Activated T-cell treated with anti-CD3 and anti-CD28 coated beads, Interleukin-2, amount 50 U/mL, for 4 hours (primary cell): ENCODE data around the gene CHN1. TPM values are rescaled to one million over a fixed set of nuclear protein-coding genes. Genes with fewer than 3 reads are reported as not detected.

Experiments used
- ATAC-seq, 2 donors: fragments of 200-7000 bp; cut with Tn5 transposase; one replicate each; pipeline ENCODE4 v1.10.0; 2021
- DNase-seq: peaks from one replicate; pipeline ENCODE4 v3.0.0-alpha.2; 2020
- H3K27me3 Mint-ChIP-seq: one replicate; pipeline ENCODE4 v1.8.0; 2021; ENCODE audit warnings: low read depth, mixed read lengths
- H3K36me3 Mint-ChIP-seq: one replicate; pipeline ENCODE4 v1.8.0; 2022; ENCODE audit warnings: mixed read lengths; ENCODE audit not compliant: insufficient read depth
- H3K4me1 Mint-ChIP-seq: one replicate; pipeline ENCODE4 v1.8.0; 2021; ENCODE audit warnings: low read depth, mixed read lengths
- H3K4me3 Mint-ChIP-seq: one replicate; pipeline ENCODE4 v1.8.0; 2021; ENCODE audit warnings: mild to moderate bottlenecking, moderate library complexity, mixed read lengths
- H3K9me3 Mint-ChIP-seq: one replicate; pipeline ENCODE4 v1.8.0; 2021; ENCODE audit warnings: mixed read lengths
- total RNA-seq, 3 donors: library from RNA; stranded (reverse); gene quantifications; one replicate each; pipeline ENCODE4 v1.2.1, GENCODE V29; 2021

CHN1 gene
- total RNA-seq, 3 donors from 2014 or later: 3.2 to 7.5 (median 6.9) TPM

DNA sequence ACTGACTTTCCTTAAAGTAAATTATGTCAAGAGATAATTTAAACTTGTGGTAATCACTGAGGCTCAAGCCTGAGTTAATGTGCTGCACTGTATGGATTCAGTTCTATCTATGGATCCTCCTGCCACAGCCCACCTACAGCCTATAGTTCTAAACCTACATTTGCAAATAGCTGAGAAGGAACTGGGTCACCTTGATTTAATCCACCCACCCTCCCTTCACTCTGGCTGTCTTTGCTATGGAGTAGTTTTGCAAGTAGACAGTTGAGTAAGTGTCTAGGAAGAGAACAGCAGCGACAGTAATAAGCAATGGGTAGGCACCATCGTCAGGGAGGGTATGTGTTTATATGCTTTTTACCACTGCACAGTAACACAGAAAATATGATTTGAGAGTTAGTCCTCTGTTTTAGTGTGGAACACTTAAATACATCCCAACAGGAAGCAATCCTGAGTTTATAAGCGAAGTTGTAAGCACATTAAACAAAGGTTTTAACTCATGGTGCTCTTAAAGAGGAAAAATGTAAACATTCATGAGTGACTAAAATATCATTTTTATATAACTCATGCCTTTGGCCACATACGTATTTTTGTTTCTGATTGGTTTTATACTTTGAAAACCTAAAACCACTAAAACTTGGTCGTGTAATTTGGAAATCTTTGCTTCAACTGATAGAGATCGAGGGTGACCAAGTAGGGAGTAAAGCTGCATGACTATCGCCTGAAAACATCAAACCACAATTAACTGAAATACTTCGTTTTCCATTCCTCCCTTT, 204.6 kb downstream of the CHN1 start:
- H3K4me1 Mint-ChIP-seq: peaks cover 4% of the 10 kb centered on the region
- no peaks in the 10 kb centered on the region for H3K27me3 Mint-ChIP-seq
- DNase-seq (no peak), ATAC-seq (no peak)
- H3K36me3 Mint-ChIP-seq: no peaks in the 10 kb centered on the region
- no peaks in the 10 kb centered on the region for H3K9me3 Mint-ChIP-seq
- no peak overlapping the region for H3K4me3 Mint-ChIP-seq

DNA sequence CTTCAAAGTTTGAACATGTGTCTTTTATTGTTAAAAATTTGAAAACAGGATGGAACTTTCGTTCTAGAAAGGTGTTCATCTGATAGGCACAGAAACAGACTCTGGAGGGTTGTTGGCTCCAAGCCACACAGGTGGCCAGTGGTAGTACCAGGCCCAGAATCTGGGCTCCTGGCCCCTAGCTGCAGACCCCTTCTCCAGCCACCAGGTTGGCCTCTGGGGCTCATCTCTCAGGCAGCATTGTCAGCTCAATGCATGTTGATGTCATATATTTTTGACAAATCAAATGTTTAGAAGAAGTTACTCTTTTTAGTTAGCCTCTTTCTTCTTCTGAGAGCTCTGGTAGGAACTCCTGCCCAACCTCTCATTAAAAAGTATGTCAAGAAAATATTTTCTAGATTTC, 206.4 kb downstream of the CHN1 start:
- no peaks in the 10 kb centered on the region for H3K9me3 Mint-ChIP-seq
- peaks cover 10% of the 10 kb centered on the region for H3K4me1 Mint-ChIP-seq
- no peak overlapping the region for H3K4me3 Mint-ChIP-seq
- DNase-seq: no peak
- H3K27me3 Mint-ChIP-seq: no peaks in the 10 kb centered on the region
- ATAC-seq: no peak
- H3K36me3 Mint-ChIP-seq: no peaks in the 10 kb centered on the region

DNA sequence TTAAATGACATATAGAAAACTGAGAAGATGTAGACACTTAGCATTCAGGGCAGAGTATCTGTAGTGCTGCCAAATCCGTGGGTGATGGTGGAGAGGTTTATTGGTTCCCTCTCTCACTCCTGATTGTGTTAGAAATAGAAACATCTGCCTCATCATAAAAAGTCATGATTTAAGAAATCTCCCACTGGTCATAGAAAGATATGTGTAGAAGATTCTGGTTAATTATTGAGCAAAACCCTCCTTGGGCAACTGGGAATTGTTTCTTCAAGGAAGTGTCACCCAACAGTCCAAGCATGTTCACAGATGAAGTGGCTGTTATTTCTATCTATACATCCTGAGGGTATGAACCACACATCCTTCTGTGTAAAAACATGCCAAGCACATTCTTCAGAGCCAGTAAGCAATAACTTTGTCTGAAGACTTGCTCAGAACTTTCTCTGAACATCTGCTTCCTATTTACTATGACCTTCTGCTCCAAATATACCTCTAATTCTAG, 207.4 kb downstream of the CHN1 start:
- peaks cover 10% of the 10 kb centered on the region for H3K4me1 Mint-ChIP-seq

DNA sequence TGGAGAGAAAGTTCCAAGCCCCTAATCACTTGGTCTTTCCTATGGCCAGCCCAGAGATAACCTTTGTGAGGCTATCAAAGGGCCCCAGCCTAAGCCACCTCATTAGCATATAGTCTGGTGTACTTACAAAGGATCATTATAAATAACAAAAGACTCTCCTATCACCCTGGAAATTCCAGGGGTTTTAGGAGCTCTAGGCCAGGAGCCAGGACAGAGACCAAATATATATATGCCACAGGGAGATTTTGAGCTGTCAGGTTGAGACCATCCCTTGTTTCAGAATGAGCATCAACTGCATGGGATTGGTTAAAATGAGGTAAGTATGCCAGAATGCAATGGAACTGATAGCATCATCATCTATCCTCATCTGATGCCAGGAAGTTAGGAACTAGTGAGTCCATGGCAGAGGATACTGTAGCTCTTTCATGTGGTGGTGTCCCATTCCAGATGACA, 208.8 kb downstream of the CHN1 start:
- H3K36me3 Mint-ChIP-seq: no peaks in the 10 kb centered on the region
- no peak overlapping the region for H3K4me3 Mint-ChIP-seq
- no peak for DNase-seq
- peak in 1 of 2 donors; percentile 41 for ATAC-seq
- H3K4me1 Mint-ChIP-seq: peaks cover 10% of the 10 kb centered on the region
- no peaks in the 10 kb centered on the region for H3K9me3 Mint-ChIP-seq
- peaks cover 2% of the 10 kb centered on the region for H3K27me3 Mint-ChIP-seq

More for the DNA sequence above, 207.4 kb downstream of the CHN1 start:
- ATAC-seq: no peak
- DNase-seq: no peak
- Mint-ChIP-seq H3K9me3 (no peaks in the 10 kb centered on the region), H3K36me3 (no peaks in the 10 kb centered on the region), H3K27me3 (no peaks in the 10 kb centered on the region), H3K4me3 (no peak overlapping the region)

DNA sequence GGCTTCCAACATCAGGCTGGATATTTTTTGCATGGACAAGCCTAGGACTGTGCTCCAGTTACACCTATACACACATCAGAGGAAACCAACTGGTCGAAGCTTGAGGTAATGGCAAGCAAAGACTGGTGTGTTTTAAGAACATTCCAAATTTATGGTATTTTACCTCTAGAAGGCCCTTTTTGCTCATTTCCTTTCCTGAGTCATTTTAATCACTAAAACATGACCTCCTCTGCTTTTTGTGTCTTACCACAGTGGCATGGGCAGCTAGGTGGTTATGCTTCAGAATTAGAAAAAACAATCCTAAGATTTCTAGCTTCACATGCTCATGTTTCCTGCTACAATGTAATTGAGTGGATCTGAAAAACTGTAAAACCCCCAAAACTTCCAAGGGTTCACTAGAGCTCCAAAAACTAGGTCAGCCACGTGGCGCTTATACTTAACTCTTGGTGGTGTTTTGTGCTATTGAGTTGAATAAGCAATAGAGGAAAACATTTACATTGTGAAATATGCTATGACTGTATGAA, 210.3 kb downstream of the CHN1 start:
- peaks cover 2% of the 10 kb centered on the region for H3K27me3 Mint-ChIP-seq
- no peak overlapping the region for H3K4me3 Mint-ChIP-seq
- no peak for DNase-seq
- H3K9me3 Mint-ChIP-seq: no peaks in the 10 kb centered on the region
- H3K4me1 Mint-ChIP-seq: peaks cover 10% of the 10 kb centered on the region
- H3K36me3 Mint-ChIP-seq: no peaks in the 10 kb centered on the region
- ATAC-seq: peak; percentile 52 to 74

DNA sequence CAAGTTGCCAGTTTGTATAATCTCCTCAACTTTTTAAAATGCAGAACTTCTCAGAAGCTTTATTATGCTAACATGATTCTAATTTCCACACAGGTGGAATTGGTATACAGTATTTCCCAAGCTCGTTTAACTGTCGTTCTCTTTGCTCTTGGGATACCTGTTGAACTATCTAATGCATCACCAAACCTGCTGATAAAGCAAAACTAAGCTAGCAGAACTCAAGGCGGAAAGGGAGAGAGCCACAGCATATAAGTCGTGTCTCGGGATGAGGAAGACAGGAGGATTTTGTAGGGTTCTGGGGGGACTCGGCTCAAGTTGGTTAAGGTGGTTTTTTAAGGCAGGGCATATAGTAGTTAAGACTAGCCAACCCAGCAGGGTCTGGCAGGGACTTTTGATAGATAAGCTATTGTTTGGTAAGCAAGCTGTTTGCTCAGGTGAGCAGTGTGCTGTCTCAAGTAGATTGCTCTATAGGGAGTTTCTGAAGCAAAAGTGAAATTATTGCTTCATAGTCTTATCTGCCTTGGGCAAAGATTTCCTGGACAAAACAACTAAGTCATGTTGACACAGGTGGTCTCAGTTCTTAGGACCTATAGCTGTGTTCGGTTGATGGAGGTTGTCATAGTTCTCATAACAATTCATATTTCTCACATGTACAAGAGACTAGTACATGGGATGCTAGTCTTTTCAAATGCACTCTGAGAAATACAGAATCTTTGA, 212.7 kb downstream of the CHN1 start:
- H3K4me3 Mint-ChIP-seq: no peak overlapping the region
- no peak for ATAC-seq
- DNase-seq: no peak
- H3K27me3 Mint-ChIP-seq: peaks cover 2% of the 10 kb centered on the region
- H3K36me3 Mint-ChIP-seq: no peaks in the 10 kb centered on the region
- H3K9me3 Mint-ChIP-seq: no peaks in the 10 kb centered on the region
- peaks cover 20% of the 10 kb centered on the region for H3K4me1 Mint-ChIP-seq

DNA sequence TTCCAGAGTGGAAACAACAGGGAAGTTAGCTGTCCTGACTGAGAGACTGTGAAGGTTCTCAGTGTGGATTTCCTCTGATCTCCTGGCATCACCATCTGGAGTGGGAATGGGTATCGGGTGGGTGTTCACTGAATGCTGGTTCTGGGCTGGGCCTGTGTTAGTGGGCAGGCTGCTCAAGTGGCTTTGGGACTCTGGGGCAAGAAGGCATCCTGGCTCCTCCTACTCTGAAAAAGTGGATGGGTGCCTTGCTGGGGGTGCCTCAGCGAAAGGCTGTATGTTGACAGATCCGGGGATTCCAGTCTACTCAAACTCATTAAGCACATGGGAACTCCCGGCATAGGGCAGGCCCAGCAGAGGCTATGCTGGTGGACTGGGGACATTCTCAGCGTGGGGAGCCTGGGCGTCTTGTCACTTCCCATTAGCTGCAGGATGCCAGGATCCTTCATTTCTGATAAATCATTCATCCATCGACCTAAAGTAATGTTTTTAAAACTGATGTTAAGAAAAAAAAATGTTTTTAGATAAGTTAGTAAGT, 213.4 kb downstream of the CHN1 start:
- H3K27me3 Mint-ChIP-seq: peaks cover 2% of the 10 kb centered on the region
- H3K4me3 Mint-ChIP-seq: no peak overlapping the region
- DNase-seq (no peak), ATAC-seq (no peak)
- peaks cover 20% of the 10 kb centered on the region for H3K4me1 Mint-ChIP-seq
- no peaks in the 10 kb centered on the region for H3K9me3 Mint-ChIP-seq
- no peaks in the 10 kb centered on the region for H3K36me3 Mint-ChIP-seq

DNA sequence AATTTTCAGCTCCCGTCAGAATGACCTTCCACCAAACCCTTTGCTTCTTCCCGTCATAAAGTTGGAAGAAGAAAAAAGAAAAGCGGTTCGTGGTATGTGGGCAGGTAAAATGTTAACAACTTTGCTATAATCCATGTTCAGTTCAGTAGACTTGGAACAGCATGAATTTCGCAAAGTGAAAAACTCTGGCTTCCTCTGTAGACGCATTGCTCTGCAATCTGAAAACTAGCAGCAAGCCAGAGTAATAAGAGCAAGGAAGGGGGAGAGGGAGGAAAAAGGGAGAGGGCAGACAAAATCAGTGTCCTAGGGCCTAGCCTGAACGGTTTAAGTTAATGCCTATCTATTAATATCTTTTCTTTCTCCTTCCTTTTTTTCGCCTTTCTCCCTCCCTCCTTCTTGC, 214.2 kb downstream of the CHN1 start:
- Mint-ChIP-seq H3K9me3 (no peaks in the 10 kb centered on the region), H3K4me3 (no peak overlapping the region), H3K4me1 (peaks cover 20% of the 10 kb centered on the region), H3K36me3 (no peaks in the 10 kb centered on the region), H3K27me3 (peaks cover 2% of the 10 kb centered on the region)
- DNase-seq (no peak), ATAC-seq (no peak)

DNA sequence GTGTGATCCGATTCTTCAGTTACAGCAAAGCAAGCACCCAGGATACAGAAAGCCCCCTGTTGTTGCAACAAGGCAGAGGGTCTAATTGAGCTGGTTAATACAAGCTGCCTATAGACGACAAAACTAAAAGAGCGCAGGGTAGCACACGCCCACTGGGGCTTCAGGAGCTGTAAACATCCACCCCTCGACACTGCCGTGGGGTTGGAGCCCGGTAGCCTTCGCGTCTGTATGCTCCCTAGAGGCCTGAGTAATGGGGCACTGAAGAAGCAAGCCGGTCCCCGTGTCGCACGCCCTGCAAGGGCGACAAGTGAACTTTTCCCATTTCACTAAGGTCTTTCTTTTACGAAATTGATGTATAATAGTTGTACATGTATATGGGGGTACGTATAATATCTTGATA, 216.2 kb downstream of the CHN1 start:
- no peaks in the 10 kb centered on the region for H3K36me3 Mint-ChIP-seq
- no peak for ATAC-seq
- no peak for DNase-seq
- no peak overlapping the region for H3K4me3 Mint-ChIP-seq
- peaks cover 2% of the 10 kb centered on the region for H3K27me3 Mint-ChIP-seq
- H3K9me3 Mint-ChIP-seq: no peaks in the 10 kb centered on the region
- H3K4me1 Mint-ChIP-seq: peaks cover 12% of the 10 kb centered on the region

DNA sequence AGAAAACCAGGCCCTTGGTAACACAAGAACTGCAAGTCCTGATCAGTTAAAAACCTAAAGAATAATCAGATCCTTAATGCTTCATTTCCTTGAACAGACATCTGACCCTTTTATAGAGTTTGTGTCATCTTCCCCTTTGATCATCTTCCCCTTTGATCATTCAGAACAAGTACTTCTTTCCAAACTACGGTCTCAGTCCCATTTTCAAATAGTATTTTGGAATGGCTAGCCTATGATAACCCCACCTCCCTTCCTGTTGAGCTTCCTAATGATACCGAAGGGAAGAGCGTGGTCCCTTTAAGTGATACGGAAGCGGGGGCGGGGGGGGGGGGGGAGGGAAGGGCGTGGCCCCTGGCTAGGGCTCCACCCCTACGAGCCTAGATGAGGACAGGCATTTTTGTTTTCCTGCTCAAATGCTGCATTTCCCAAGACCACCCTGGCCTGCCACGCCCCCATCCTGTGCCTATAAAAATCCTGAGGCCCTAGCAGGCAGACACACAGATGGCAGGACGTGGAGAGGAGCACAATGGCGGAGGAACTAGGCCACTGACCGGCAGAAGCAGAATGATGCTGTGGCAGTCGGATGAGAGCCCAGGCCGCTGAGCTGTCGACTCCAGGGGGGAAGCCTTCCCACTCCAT, 216.8 kb downstream of the CHN1 start:
- Mint-ChIP-seq H3K4me3 (no peak overlapping the region), H3K36me3 (no peaks in the 10 kb centered on the region), H3K27me3 (peaks cover 2% of the 10 kb centered on the region), H3K9me3 (no peaks in the 10 kb centered on the region), H3K4me1 (peaks cover 12% of the 10 kb centered on the region)
- DNase-seq (no peak), ATAC-seq (no peak)

DNA sequence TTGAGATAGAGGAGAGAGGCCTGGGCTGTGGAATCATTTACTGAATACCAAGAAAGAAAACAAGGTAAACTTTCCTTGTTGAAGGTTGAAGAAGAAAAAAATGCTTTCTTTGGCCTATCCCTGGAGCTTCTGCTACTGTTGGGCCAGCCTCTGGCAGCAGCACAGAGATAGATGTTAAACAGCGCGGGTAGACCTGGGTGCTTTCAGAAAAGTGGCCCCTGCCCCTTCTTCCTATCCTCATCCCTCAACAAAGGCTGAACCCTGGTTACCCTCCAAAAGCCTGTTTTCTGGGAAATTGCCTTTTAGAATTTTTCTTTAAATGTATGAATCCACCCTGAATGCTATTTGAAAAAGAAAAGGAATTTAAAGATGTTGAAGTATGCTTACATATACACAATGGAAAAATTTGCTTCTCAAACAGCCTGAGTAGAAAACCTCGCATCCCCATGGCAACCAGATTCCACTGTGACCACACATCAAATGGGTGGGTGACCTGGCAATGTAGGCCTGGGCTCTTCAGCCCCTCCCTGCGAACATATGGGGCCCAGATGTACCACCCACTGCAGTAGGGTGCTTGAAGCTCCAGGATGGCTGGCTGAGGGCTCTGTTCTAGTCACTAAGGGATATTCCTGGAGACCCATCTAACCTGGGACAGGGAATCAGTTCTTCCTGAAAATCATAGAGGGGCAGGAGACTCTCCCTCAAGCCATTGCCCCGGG, 217.5 kb downstream of the CHN1 start:
- Mint-ChIP-seq H3K4me3 (no peak overlapping the region), H3K4me1 (peaks cover 12% of the 10 kb centered on the region), H3K9me3 (no peaks in the 10 kb centered on the region), H3K27me3 (peaks cover 2% of the 10 kb centered on the region), H3K36me3 (no peaks in the 10 kb centered on the region)
- DNase-seq (no peak), ATAC-seq (no peak)

DNA sequence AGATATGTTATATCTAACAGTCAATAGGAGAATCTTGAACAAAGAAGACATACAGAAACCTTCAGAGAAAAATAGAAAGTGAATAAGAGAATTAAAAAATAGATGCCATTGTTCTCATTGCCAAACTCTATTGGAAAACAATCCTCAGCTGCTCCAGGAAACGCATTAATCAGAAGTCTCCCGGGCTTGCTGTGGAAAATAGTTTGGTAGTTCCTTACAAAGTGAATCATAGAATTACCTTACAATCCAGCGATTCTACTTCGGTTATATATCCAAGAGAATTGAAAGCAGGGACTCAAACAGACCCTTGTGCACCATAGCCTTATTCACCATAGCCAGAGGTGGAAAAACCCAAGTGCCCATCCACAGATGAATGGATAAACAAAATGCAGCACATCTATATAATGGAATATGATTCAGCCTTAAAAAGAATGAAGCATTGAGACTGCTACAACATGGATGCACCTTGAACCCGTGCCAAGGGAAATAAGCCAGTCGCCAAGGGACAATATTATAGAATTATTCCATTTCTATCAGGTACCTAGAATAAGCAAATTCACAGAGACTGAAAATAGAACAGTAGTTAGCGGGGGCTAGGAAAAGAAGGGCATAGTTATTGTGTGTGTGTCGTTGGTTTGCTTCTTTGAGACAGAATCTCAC, 219.0 kb downstream of the CHN1 start:
- peaks cover 12% of the 10 kb centered on the region for H3K4me1 Mint-ChIP-seq
- no peaks in the 10 kb centered on the region for H3K36me3 Mint-ChIP-seq
- DNase-seq: no peak
- no peak overlapping the region for H3K4me3 Mint-ChIP-seq
- H3K27me3 Mint-ChIP-seq: no peaks in the 10 kb centered on the region
- ATAC-seq: no peak
- H3K9me3 Mint-ChIP-seq: no peaks in the 10 kb centered on the region

DNA sequence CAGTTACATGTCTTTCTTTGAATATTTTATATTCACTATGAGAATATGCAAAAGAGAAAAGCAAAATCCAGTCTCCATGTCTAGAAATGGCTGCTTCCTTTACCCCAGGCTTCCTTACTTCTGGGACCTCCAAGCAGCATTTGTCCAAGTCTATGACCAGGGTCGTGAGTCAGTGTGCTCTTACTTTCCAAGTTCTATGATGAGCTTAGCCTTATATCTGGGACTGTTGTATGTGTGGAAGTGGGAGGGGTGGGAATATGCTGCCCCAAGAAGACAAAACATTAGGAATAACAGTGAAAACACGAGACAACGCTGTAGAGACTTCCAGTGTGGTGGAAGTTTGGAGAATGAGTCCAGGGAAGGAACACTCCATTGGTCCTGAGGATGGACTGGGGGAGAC, 219.7 kb downstream of the CHN1 start:
- ATAC-seq (no peak), DNase-seq (no peak)
- Mint-ChIP-seq H3K4me3 (no peak overlapping the region), H3K9me3 (no peaks in the 10 kb centered on the region), H3K4me1 (peaks cover 14% of the 10 kb centered on the region), H3K27me3 (no peaks in the 10 kb centered on the region), H3K36me3 (no peaks in the 10 kb centered on the region)
